Retinal pigment epithelial cell (primary cell): Measurements from ENCODE around the gene PTGR2.

Experiments used
- DNase-seq: peaks from one replicate; pipeline ENCODE4 v3.0.0-alpha.2; 2010; ENCODE audit warnings: low read depth
- H3K4me3 ChIP-seq: 2 replicates; pipeline ENCODE4 v1.5.1; 2011; ENCODE audit warnings: mild to moderate bottlenecking, low read length, control low read depth, moderate library complexity
- TF ChIP-seq, protein P1 (sequence below): conservative IDR thresholded peaks from 2 replicates; pipeline ENCODE4 v1.5.1; 2011; ENCODE audit warnings: low read depth, low read length, control low read depth, inconsistent platforms

The PTGR2 gene

DNA sequence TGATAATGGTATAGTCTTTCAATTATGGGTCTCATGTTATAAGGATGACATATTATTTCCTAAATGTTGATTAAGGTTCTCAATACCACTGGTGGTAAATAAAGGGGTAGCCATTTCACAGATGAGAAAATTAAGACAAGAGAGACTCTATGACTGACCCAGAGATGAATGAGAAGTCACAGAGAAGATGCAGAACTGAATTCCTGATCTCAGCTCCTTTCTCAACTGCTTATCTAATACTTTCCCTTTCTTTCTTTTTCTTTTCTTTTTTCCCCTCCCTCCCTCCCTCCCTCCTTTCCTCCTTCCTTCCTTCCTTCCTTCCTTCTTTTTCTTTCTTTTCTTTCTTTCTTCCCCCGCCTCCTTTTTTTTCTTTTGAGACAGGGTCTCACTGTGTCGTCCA, 8.3 kb upstream of the PTGR2 start:
- no peak for DNase-seq
- TF ChIP-seq, protein P1, sequence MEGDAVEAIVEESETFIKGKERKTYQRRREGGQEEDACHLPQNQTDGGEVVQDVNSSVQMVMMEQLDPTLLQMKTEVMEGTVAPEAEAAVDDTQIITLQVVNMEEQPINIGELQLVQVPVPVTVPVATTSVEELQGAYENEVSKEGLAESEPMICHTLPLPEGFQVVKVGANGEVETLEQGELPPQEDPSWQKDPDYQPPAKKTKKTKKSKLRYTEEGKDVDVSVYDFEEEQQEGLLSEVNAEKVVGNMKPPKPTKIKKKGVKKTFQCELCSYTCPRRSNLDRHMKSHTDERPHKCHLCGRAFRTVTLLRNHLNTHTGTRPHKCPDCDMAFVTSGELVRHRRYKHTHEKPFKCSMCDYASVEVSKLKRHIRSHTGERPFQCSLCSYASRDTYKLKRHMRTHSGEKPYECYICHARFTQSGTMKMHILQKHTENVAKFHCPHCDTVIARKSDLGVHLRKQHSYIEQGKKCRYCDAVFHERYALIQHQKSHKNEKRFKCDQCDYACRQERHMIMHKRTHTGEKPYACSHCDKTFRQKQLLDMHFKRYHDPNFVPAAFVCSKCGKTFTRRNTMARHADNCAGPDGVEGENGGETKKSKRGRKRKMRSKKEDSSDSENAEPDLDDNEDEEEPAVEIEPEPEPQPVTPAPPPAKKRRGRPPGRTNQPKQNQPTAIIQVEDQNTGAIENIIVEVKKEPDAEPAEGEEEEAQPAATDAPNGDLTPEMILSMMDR: no peak
- H3K4me3 ChIP-seq: no peak overlapping the region

DNA sequence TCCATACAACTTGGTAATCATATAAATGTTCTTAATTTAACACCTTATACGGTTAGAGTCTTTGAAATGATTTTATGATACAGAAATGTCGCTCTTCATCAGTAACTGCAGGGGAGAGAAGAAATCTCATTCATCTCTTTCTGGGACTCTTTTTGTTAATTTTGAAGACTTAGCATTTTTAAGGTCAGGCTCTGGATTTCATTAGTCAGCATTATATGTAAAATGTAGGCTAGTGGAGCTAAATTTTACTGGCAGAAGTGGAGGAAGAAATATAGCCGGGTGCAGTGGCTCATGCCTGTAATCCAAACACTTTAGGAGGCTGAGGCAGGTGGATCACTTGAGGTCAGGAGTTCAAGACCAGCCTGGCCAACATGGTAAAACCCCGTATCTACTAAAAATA, 4.7 kb upstream of the PTGR2 start:
- TF ChIP-seq, protein P1: no peak
- no peak overlapping the region for H3K4me3 ChIP-seq
- no peak for DNase-seq

DNA sequence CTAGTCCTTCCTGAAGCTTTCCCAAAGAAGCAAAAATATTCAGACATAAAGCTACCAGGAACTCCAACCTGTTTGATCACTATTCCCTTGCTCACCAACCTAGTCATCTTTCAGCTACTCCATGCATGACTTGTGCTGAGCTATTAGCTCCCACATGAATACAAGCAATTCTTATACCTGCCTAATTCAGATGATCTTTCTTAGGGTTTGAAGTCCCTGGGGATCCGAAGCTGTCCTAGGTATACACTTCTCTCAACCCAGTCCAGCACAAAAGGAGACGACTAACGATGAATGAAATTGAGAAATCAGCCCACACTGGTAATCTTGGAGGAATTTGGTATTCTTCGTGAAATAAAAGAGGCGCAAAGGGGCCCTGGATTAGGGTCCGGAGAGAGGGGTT, 631 bp upstream of the PTGR2 start:
- DNase-seq: no peak
- peak overlapping the region; percentile 76 for H3K4me3 ChIP-seq
- TF ChIP-seq, protein P1: no peak

DNA sequence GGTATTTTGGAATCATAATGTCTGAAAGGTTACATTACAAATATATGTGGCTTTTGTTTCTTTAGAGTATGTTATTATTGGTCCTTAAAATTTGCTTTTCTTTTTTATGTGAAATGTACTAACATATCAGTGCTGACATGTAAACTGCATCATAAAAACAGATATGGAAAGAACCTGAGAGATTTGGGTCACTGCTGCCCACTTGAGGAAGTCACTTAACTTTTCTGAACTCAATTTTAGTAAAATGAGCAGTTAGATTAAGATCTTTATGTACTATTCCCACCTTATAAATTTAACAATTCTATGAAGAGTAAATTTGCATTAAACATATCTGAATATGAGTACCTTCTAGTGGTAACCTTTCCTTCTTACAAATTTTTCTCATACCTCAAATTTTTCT, 7.5 kb downstream of the PTGR2 start:
- DNase-seq: no peak

DNA sequence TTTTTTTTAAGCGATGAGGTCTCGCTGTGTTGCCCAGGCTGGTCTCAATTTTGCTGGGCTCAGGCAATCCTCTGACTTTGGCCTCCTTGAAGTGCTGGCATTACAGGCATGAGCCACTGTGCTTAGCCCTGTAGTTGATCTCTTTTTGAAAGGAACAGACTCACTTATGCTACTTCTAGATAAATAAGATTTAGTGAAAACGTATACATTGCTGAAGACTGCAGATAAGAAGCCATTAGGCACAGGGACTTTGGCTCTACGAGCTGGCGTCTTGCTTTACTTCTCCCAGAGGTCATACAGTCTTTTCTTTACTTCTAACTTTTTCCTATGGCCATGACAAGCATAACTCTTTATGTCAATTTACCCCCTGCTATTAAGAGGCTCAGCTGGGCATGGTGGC, 9.4 kb downstream of the PTGR2 start:
- DNase-seq: no peak
- TF ChIP-seq, protein P1: no peak
- no peak overlapping the region for H3K4me3 ChIP-seq

More for the DNA sequence above, 7.5 kb downstream of the PTGR2 start:
- no peak overlapping the region for H3K4me3 ChIP-seq
- TF ChIP-seq, protein P1: peak; percentile 30

DNA sequence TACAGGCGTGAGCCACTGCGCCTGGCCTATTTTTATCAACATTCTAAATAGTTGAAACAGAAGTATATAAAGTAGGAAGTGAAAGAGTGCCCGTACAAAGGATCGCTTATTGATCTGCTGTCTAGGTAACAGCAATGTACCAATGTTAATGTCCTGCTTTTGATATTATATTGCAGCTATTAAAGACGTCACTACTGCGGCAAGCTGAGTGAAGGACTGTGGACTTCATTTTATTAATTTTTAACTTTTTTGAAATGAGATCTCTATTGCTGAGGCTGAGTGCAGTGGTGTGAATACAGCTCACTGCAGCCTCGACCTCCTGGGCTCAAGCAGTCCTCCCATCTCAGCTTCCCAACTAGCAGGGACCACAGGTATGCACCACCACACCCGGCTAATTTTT, 10.8 kb downstream of the PTGR2 start:
- TF ChIP-seq, protein P1: no peak
- no peak for DNase-seq
- H3K4me3 ChIP-seq: no peak overlapping the region

DNA sequence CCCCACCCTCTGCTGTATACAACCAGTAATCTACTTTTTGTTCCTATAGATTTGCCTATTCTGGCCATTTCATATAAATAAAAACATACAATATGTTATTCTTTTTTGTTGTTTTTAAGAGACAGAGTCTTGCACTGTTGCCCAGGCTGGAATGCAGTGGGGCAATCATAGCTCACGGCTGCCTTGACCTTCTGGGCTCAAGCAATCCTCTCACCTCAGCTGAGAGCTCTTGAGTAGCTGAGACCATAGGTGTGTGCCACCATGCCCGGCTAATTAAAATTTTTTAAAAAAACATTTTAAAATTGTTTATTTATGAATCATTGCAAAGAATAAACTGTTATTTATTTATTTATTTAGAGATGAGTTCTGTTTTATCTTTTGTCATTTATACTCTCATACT, 11.6 kb downstream of the PTGR2 start:
- no peak overlapping the region for H3K4me3 ChIP-seq
- TF ChIP-seq, protein P1: no peak
- DNase-seq: no peak
